Non-pigmented ciliary epithelial cell (primary cell): Measurements from ENCODE around the gene LRP3.
"Not testable (repeated sequence)": the region's sequence is repeated elsewhere in the genome, so short reads cannot be mapped to it uniquely, and the experiment has no call there.

ENCODE experiments used
- DNase-seq: peaks from one replicate; pipeline ENCODE4 v3.0.0-alpha.2; 2010; ENCODE audit warnings: low read depth

The LRP3 gene

DNA sequence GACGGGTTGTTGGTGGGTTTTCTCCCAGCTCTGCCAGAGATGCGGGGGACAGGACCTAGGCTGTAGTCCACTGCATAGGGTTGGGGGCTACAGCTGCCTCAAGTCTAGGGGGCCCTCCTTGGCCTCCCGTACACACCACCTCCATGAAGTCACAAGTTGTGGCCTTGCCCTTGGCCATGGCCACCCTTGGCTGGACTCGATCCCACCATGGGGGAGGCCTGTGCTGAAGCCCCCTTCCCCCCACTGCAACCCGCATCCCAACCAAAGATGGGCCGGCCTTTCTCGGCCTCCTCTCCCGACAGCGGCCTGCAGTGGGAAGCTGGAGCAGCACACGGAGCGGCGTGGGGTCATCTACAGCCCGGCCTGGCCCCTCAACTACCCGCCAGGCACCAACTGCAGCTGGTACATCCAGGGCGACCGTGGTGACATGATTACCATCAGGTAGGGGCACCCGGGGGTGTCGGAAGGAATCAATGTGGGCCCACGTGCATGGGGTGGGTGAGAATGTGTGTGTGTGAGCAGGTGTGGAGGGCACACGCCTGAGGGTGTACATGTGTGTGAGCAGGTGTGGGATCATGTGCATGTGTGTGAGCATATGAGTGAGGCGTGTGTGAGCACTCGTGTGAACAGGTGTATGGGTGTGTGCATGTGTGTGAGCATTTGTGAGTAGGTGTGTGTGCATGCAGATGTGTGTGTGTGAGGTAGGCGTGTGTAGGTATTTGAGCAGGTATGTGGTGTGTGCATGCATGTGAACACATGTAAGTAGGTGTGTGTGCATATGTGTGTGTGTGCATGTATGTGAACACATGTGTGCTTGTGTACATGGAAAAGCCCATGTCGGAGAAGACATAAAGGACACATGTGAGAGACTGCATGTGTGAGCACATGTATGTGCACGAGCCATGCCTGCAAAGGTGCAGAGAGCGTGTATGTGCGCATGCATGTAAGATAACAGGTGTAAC lies 8.7 kb downstream of the LRP3 start:
- DNase-seq, result no peak

DNA sequence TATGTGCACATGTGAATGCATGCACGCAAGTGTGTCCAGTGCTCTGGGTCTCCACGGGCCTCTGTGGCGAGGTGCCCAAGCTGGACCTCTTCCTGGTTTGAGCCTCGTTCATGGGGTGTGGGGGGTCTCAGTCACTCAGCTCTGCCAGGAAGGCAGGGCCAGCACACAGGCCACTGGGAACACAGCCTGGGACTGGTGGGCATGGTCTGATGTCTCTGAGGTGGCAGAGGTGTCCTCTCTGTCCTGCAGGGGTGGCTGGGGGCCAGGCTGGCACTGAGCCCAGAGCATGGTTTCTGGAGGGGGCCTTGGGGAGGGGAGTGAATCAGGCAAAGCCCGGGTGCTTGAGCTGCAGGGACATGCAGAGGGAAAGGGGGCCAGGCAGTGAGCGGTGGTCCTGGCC lies 9.4 kb downstream of the LRP3 start:
- no peak for DNase-seq

DNA sequence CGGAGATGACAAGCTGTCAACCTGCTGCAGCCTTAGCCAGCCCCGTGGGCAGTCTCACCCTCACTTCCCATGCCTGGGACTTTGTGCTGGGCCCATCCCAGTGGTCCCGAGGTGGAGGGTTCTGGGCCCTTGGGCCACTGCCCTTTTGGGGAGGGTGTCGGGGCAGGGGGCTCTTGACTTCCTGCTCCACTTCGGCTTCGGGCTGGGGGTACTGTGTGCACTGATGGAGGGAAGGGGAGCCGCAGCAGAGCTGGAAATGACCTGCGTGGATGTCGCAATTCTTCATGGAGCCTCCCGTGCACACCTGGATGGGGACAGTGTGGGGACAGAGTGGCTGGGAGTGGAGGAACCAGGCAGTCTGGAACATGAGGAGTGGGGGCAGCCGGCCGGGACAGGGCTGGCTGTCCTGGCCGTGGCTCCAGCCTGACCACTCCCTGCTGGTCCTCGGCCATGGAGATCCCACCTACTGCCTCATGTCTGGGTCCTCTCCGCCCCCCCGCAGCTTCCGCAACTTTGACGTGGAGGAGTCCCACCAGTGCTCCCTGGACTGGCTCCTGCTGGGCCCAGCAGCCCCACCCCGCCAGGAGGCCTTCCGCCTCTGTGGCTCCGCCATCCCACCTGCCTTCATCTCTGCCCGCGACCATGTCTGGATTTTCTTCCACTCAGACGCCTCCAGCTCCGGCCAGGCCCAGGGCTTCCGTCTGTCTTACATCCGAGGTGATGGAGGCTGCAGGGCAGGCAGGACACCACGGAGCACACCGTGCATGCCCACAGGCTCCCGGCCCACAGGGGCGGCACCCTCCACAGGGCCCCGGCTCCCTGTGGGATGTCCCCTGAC lies 10.2 kb downstream of the LRP3 start:
- no peak for DNase-seq

DNA sequence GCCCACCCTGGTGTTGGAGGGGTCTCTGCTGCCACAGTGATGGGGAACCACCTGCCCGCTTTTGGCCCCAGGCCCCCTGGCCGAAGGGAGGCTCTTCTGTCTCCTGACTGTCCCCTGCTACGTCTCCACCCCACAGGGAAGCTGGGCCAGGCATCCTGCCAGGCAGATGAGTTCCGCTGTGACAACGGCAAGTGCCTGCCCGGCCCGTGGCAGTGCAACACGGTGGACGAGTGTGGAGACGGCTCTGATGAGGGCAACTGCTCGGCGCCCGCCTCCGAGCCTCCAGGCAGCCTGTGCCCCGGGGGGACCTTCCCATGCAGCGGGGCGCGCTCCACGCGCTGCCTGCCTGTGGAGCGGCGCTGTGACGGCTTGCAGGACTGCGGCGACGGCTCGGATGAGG lies 11.0 kb downstream of the LRP3 start:
- no peak for DNase-seq

DNA sequence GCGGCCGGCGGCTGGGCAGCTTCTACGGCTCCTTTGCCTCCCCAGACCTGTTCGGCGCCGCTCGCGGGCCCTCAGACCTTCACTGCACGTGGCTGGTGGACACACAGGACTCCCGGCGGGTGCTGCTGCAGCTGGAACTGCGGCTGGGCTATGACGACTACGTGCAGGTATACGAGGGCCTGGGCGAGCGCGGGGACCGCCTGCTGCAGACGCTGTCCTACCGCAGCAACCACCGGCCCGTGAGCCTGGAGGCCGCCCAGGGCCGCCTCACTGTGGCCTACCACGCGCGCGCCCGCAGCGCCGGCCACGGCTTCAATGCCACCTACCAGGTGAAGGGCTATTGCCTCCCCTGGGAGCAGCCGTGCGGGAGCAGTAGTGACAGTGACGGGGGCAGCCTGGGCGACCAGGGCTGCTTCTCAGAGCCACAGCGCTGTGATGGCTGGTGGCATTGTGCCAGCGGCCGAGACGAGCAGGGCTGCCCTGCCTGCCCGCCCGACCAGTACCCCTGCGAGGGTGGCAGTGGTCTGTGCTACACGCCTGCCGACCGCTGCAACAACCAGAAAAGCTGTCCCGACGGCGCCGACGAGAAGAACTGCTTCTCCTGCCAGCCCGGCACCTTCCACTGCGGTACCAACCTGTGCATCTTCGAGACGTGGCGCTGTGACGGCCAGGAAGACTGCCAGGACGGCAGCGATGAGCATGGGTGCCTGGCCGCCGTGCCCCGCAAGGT lies 11.6 kb downstream of the LRP3 start:
- DNase-seq, result no peak

DNA sequence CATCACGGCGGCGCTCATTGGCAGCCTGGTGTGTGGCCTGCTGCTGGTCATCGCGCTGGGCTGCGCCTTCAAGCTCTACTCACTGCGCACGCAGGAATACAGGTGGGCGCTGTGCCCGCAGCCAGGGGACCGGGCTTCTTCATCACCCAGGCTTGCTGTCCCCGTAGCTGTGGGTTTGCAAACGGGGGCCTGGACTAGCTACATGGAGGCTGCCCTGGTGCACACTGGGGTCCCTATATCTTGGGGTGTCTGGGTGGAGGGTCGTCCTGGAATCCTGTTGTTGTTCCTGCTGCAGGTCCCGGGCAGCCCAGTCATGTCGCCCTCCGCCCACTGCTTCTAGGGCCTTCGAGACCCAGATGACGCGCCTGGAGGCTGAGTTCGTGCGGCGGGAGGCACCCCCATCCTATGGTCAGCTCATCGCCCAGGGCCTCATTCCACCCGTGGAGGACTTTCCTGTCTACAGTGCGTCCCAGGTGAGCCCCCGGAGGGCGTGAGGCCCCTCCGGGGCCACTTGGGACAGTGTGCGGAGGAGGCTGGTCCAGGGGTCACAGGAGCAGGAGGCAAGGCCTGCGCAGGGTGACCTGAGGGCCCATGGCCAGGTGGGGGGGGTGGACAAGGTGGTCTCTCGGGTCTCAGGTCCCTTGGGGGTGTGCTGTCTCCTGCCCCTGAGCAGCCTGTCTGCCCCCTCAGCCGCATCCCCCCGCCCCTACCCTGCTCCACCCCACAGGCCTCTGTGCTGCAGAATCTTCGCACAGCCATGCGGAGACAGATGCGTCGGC lies 12.3 kb downstream of the LRP3 start:
- no peak for DNase-seq

DNA sequence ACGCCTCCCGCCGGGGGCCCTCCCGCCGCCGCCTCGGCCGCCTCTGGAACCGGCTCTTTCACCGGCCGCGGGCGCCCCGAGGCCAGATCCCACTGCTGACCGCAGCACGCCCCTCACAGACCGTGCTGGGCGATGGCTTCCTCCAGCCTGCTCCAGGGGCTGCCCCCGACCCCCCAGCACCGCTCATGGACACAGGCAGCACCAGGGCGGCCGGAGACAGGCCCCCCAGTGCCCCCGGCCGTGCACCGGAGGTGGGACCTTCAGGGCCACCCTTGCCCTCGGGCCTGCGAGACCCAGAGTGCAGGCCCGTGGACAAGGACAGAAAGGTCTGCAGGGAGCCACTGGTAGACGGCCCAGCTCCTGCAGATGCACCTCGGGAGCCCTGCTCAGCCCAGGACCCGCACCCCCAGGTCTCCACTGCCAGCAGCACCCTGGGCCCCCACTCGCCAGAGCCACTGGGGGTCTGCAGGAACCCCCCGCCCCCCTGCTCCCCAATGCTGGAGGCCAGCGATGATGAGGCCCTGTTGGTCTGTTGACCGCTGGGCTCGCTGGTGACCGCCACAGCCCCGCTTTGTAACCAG lies 13.0 kb downstream of the LRP3 start:
- DNase-seq, result no peak

DNA sequence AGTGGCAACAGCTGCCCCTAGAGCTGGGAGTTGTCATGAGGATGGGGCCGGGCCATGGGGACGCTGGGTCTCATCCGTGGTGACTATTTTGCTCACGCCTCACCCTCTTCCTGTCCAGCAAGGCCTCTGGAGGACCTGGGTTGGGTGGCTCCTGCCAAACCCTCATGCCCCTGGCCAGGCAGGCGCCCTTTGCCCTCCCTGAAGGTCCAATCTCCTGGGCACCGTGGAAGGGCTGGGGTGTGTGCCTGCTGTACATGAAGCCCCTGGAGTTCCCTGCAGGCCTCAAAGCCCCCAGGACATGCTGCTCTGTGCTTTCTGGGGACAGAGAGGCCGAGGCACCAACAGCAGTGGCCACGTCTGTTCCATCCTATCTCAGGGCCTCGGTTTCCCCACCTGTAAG lies 13.8 kb downstream of the LRP3 start:
- no peak for DNase-seq

DNA sequence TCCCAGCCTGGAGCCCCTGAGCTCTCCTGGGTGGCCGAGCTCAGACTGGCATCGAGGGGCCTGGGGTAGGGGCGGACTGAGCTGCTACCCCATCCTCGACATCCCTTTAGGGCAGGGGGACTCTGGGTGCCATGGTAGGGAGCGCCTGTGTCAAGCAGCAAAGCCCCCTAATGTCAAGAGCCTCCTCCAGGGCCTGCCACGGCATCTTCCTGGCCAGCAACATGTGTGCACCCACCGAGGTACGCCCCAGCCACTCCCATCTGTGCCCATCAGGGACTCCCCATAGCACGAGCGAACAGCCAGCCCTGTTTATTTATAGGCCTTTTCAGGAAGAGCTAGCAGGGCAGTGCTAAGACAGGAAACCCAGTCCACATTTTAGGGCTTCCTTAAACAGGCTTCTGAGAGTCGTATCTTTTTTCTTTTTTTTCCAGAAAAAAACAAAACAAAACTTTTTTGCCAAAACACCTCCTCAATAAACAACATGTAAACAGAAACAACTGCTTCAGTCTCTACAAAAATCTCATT lies 14.3 kb downstream of the LRP3 start:
- DNase-seq, result no peak

DNA sequence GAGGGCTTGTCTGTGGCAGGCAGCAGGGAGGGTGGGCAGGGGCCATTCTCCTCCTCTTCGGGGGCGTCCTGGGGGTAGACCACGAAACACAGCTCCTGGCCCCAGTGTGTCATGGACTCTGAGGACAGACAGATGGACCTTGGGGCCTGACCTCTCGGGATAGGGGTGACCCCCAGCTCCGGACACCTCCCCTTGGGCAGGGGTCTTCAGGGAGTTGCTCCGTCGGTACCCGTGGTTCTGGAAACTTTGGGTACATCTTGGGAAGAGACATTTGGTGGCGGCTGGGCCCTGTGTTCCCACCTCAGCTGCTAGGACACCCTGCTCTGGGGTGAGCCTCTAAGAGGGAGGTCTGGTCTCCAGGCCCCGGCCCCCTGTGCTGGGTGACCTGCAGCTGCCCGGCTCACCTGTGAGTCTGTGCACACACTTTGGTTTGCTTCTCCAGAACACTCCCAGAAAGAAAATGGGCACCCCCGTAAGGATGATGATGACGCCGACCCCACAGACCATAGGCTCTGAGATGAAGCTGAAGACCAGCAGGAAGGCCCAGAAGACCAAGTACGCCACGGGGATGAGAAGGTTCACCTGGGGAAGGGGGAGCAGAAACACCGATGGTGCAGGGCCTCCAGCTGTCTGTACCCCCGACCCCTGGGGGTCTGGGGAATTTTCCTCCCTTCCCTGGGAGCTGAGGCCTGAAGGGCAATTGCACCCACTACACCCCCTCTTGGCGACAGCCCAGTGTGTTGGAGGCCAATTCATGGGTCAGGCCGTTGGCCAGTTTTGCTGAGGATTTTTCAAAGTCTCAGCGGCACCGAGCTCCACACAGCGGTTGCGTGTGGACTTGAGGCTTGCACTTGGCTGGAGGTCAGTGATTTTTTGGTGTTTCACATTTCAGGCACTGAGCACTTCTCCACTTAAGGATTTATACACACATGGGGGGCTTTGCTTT lies 15.0 kb downstream of the LRP3 start:
- no peak for DNase-seq

DNA sequence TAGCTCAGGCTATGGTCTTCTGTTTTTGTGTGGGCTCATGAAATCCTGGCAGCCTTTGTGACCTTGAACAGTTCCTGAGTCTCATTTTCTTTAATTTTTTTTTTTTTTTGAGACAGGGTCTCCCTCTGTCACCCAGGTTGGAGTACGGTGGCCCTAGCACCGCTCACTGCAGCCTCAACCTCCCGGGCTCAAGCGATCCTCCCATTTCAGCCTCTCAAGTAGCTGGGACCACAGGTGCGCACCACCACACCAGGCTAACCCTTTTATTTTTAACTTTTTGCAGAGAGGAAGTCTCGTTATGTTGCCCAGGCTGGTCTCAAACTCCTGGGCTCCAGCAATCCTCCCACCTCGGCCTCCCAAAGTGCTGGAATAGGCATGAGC lies 15.7 kb downstream of the LRP3 start:
- DNase-seq, result not testable (repeated sequence)

DNA sequence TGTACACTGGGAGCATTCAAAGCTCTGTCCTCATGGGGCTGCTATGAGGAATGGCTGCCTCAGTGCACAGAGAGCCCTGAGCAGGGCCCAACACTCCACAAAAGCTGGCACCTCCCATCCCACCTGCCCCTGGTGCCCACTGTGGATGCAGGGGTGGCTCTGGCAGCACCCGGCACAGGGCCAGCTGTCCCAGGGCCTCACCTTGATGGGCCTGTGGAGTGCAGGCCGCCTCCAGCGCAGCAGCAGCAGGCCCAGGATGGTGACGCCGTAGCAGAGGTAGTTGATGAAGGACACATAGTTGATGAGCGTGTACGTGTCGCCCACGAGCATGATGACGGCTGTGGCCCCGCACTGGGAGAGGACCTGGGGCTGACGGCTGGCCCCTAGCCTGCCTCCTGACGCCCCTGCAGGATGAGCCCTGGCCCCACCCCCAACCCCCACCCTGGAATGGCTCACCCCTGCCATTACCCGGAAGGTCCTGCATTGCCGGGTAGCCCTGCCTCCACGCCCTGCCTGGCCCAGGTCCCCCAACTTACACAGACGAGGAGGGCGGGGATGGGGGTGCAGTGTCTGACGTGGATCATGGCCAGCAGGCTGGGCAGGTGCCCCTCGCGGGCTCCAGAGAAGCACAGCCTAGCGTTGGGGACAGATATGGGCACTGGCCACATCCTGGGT lies 16.3 kb downstream of the LRP3 start:
- DNase-seq, result no peak

DNA sequence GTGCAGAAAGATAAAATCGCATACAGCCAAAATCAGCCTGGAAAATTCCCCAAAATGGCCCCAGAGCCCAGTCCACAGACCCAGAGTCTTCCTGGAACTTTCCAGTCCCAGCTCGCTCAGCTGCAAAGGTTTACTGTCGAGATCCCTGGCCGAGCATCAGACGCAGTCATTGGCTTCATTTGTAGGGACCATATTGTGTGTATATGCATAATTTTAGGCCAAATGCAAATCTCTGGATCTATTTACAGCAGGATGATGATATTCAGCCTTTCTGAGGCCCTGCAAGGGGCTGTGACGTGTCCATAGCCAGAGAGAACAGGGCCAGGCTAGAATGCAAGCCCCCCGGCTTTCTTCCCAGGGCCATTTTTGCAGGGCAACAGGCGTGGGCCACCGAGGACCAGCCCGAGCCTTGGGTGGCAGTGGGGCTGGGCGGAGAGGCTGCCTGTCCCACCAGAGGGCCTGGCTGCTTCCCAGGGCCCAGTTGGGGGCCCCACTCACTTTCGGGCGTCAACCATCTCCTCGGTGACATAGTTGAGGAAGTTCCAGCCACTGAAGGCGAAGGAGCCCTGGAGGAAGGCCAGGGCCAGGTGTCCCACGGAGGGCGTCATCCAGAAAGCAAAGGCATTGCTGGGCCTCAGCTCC lies 17.8 kb downstream of the LRP3 start:
- DNase-seq, result no peak

DNA sequence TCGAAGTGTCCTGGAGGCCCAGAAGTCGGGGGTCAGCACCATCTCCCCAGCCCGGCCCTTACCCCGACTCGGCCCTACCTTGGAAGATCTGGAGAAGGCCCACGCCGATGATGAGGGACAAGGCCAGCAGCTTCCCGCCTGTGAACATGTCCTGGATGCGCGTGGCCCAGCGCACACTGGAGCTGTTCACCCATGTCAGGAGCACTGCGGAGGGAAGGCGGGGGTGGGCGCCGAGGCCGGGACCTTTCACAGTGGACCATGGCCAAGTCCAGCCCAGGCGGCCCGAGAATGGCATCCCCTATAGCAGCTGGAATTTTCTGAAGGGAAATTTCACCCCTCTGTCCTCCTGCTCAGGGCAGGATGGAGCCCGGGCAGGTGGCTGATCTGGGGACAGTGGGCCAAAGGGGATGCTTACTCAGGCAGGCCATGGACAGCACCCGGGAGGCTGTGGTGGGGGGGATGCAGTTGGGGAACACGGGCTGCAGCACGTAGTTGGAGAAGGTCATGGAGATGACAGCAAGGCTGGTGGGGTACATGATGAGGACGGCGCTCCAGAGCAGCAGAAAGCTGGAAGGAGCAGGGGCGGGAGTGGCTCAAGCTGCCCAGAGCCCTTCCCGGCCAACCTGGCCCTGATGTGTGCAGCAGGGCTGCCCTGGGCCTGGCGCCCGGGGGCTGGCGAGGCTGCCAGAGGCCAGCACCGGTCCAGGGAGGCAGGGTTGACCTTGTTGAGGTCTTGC lies 18.5 kb downstream of the LRP3 start:
- no peak for DNase-seq

DNA sequence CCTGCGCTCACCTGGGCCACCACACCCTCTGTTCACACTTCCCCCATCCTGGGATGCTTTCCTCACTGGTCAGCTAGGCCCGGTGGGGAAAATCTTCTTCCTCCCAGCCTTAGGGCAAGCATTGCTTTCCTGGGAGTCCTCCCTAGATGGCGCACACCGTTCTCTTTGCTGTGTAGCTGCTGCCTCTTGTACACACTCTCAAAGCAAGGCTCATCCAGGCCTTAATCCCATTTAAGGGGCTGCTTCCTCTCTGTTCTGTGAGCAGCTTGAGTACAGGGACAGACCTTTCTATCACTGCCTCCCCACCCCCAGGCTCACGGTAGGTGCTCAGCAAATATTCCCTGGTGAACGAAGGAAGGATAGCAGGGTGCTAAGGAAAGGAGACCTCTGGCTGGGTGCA lies 20.5 kb downstream of the LRP3 start:
- no peak for DNase-seq

DNA sequence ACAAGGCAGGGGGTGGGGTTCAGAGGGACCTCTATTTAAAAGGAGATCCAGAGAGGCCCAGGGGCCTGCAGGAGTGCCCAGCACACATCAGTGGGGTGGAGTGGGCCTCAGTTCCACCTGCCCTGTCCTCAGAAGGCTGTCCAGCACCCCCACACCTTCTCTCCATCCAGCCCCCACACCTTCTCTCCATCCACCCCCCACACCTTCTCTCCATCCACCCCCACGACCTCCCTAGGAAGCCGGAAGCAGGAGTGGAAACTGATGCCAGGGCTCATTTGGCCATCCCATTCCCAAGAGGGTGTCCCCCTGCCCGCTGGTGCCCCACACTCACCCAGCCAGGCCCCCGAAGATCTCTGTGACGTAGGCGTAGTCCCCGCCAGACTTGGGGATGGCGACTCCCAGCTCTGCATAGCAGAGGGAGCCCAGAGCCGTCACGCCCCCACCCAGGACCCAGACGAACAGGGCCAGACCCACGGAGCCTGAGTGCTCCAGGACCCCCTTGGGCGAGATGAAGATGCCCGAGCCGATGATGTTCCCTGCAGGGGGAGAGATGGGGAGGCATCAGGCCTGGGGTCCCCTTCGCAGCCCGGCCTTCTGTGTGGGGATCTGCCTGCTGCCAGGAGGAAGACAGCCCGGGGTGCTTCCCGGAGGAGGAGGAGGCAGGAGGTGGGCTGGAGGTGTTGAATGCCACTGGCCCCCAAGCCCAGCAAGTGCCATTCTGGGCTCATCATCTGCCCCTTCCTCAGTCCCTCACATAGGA lies 21.5 kb downstream of the LRP3 start:
- no peak for DNase-seq

DNA sequence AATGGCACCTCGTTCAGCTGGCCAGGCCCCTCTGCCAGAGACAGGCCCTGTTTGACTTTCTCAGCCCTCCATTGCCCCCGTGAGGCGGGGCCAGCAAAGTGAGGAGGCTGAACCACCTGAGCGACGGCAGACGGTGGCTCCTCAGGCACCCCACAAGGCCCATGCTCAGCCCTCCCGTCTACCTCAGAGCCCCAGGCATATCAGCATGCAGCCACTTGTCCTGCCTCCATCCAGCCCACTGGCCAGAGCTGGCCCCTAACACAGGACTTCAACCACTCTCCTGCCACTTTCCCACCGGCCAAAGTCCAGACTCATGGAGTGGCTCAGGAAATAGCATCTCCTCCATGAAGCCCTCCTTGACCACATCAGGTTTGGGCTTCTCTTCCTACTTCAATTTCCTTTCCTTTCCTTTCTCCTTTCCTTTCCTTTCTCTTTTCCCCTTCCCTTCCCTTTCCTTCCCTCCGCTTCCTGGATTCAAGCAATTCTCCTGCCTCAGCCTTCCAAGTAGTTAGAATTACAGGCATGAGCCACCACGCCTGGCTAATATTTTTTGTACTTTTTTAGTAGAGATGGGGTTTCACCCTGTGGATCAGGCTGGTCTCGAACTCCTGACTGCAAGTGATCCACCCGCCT lies 22.2 kb downstream of the LRP3 start:
- DNase-seq, result no peak
